Measurements from ENCODE around the gene CATSPERB. TPM values are rescaled to one million over a fixed set of nuclear protein-coding genes. Genes with fewer than 3 reads are reported as not detected.

The CATSPERB gene
- total and polyA plus RNA-seq, 2 of the 8 experiments (the other 6 are each of a cell fraction or from before 2014, with no cell fraction given), result 0.11 to 0.30 TPM

- no peak for TF ChIP-seq USF2 (IDR thresholded peaks at IDR 0.05; ENCODE audit: low read length)
- TF ChIP-seq E2F6 (IDR thresholded peaks at IDR 0.05), result no peak
These were observed 156.2 kb downstream of the CATSPERB start (continued) for GRCh38 chr14:91575469-91576208.

Data from H1 (cell line).